NCI-H128 (cell line): ENCODE results near the gene FAP.

Source experiments
- DNase-seq: peaks from one replicate; lab custom pipeline; 2025; ENCODE audit not compliant: unreplicated experiment; lab: John Stamatoyannopoulos, UW

Gene FAP, protein sequence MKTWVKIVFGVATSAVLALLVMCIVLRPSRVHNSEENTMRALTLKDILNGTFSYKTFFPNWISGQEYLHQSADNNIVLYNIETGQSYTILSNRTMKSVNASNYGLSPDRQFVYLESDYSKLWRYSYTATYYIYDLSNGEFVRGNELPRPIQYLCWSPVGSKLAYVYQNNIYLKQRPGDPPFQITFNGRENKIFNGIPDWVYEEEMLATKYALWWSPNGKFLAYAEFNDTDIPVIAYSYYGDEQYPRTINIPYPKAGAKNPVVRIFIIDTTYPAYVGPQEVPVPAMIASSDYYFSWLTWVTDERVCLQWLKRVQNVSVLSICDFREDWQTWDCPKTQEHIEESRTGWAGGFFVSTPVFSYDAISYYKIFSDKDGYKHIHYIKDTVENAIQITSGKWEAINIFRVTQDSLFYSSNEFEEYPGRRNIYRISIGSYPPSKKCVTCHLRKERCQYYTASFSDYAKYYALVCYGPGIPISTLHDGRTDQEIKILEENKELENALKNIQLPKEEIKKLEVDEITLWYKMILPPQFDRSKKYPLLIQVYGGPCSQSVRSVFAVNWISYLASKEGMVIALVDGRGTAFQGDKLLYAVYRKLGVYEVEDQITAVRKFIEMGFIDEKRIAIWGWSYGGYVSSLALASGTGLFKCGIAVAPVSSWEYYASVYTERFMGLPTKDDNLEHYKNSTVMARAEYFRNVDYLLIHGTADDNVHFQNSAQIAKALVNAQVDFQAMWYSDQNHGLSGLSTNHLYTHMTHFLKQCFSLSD

DNA sequence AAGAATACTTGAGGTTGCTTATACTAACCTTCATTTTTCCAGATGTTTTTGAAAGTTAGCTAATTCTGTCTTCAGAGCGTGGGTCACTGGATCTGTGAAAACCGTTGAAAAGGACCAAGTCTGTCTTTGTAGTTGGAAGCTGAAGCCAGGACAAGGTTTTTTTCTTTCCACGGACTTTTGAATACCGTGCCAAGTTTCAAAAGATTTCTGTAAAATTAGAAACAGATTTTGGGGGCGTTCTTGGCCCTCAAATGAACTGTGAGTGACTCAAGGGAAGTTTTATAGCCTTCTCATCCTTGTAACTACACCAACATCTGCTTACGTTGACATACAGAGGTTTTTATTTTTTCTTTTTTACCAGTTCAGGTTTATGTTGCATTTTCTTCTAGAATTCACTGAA, at the start of gene FAP:
Gene FAP, minus strand, starts transcription at position 152 of the 400 bp plus-strand sequence. Its CDS starts 118 bp downstream, at position 34.
- no peak for DNase-seq

DNA sequence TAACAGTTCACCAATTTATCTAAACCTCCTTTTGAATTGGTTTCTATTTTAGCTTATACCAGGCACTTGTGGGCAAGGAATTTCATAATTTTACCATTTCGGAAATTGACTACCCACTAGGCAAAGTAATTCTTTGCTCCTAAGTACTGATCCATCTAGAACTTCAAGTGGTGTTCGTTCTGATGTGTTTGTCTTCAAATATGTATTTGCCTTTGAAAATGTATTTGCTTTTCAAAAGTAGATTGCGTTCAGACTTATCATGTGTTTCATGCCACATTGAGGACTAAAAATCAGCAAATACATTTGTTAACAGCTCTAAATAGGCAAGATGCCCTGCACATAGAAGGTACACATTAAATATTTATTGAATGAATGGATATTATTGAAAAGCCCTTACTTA, 48.5 kb upstream of the FAP start:
- DNase-seq, result no peak

DNA sequence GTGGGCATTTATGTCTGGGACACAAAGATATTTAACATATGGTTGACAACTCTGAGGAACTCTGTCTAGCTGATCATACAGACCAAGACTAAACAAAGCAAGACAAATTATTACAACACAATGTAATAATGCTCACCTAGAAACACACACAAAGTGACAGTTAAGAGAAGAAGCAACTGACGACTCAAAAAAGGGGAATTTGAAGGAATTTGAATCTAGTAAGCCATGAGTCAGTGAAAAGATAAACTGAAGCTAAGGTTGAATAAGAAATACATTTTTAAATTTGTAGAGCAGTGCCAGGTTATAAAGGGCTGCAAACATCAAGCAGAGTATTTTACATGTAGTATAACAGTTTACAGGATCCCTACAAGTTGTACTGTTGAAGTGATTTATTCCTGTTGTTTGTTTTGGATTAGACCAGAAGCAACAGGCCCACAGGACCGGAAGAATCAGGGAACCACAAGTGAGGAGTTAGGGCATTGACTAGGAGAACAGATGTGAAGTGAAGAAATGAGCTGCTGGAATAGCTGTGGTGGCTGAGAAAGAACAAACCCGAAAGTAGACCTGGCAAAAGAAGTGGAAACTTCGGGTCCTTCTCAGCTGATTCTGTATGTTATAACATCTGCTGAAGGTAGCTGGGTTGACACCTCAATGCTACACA, 39.6 kb upstream of the FAP start:
- no peak for DNase-seq

DNA sequence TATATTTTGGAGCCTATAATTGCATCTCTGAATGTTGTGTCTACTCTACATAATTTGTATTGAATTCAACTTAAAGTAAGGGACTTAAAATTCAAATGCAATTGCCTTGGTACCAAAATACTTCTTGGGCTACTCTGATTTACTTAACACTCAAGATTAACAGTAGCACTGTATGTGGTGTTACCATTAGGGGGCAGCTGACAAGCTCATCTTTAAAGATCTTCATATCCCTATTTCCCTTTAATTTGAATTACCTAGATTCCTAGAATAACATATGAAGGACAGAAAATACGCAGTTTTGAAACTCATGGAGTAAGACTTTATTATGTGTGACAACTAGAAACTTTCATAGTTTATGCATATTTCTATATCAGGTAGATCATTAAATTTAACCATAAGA, 37.4 kb upstream of the FAP start:
- no peak for DNase-seq

DNA sequence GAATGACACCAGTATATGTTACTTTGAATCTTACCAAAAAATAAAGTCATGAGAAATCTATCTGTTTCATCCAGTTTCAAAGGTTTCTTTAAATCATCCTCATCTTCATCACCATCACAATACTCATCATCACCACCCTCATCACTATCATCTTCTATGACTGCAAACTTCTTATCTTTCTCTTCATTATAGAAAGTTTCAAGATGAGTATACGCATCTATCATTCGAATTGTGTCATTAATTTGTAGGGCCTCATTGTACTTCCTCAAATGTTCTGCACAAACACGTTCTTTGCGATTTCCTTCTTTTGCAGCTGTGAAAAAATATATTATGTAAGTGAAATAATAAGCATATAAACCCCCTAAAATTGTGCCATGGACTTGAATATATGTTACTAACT, 34.1 kb upstream of the FAP start:
- no peak for DNase-seq

DNA sequence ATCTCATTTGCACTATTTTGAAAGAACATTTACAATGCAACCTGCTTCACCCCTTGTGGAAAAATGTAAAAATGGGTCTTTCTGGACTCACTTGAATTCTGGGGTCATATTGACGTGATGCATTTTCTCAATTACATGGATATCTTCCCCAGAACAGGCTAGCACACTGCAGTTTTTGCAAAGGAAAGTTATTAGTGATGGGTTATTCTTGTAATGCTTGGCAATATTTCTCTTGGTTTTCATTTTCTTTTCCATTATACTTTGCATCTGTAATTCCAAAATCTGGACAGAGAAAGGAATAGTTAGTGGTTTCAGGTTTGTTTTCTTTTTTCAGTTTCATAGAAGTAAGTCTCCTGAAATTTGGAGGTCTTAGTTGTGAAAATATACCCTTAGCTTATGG, 24.8 kb upstream of the FAP start:
- no peak for DNase-seq

DNA sequence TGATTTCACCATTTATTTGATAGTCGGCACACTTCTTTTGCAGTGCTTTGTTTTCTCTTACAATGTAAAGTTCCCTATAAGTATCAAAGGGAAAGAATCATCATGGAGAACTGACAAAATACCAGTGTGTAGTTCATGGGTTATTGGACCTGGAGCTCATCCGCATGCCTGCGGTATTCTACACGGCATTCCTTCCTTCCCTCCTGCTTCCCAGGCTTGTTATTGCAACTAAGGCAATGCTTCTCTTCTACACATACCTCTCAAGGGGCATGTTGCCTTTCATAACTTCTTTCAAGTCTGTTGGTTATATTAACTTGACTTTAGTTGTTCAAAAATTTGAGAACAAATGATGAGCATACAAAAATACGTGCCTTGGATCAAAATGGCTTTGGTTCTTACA, 24.3 kb upstream of the FAP start:
- no peak for DNase-seq

DNA sequence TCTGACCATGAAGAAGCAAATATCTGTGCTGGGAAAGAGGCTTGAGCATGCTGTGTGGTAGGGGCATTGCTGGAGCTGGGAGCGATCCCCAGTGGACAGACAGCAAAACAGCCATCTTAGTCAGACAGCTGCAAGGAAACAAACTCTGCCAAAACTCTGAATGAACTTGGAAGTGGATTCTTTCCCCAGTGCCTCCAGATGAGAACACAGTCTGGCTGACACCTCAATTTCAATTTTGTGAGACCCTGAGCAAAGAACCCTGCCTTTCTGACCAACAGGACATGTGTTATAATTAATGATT, 23.2 kb upstream of the FAP start:
- DNase-seq, result no peak

DNA sequence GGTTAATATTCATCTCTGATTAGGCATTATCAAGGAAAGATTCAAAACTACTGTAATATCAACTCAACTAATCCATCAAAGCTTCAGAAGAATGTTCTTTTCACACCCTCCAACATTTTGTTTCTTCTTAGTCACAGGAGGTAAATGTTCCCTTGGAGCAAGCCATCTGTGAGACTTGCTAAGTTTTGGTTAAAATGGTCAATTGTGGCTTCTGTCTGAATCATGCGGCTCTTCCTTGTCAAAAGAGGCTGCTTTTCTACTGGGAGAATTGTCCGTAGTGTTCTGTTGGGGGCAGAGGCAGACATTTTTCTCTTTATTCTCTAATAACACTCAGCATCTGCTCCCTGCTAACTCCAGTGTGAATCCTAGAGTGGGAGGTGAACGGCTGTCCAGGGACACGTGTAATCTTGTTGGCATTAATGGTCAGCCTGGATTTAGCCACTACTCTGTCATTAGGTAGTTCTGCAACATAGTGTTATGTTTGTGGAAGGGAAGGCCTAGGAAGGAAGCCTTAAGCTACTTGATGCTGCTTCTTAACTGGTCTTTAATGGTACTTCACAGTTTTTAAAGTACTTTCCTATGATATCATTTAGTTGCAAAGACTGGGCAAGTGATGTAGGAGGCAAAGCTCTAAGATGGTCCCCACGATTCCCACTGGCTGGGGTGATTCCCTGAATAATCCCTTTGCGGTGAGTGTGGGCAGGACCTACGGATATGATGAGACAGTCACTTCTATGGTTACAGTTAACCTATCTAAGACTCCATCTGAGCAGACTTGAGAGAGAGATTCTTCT, 22.6 kb upstream of the FAP start:
- DNase-seq, result no peak

DNA sequence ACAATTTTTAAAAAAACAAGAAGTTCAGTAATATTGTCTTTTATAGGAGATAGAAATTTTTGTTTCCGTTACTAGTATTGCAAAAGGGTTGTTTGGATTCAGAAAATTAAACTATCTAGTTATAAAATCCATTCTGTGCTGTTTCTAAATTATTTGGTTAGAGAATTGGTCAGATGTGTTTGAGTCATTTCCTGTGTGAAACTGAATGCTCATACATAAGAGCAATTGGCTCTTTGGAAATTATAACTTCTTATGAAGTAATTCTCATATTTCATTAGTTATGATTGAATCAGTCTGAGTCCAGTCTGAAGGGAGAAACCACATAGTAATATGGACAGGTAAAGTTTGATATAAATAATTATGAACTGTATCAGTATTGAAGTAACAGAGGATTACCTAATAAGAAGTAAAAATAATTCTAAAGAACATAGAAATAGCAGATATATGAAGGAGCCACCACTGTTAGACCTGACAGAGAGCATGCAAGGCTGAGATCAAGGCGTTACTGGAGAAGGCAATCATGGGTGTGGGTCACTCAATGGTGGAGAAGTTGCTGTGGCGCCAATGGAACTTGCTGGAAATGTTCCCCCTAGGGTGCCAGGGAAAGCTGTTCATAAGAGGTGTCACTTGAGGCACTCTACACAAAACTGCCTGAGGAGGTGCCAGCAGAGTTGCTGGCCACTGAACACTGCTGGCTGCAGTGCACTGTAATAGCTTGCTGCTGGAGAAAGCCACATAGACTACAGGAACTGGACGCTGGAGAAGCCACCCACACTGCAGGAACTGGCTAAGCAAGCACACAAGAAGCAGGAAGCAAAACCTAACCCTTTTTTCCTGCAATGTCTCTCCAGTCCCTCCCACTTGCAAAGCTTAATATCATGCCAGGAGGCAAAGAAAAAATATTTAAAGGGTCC, 18.0 kb upstream of the FAP start:
- no peak for DNase-seq

DNA sequence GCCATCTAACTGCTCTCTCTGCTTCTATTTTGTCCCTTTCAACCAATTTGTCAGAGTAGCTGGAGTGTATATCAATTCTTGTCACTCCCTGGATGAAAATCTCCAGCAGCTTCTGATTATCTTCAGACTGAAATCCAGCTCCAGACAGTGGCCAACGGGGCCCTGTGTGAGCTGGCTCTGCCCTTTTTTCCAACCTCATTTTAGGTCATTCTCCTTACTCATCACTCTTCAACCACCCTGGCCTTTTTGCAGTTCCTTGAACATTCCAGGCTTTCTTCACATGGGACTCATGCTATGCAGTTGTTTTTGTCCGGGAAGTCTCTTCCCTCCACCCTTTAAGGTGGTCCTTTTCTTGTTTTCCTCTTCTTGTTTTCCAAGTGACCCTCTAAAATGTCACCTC, 15.4 kb upstream of the FAP start:
- no peak for DNase-seq

DNA sequence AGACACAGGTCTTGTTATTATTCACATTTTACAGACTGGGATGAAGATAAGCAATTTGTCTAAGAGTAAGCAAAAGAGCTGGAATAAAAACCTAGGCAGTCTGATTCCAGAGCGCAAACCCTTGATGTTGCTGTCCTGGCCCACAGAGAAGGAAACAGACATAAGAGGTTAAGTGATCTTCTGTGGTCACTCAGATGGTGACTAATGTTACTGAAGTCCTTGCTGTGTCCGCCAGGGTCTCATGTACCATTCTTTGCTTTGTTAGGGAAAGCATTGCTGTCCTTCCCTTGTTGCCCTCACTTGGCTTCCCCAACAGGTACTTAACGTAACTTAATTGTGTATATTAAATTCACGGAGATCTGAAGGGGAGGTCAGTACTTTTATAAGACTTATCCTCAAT, 14.9 kb upstream of the FAP start:
- DNase-seq, result no peak

DNA sequence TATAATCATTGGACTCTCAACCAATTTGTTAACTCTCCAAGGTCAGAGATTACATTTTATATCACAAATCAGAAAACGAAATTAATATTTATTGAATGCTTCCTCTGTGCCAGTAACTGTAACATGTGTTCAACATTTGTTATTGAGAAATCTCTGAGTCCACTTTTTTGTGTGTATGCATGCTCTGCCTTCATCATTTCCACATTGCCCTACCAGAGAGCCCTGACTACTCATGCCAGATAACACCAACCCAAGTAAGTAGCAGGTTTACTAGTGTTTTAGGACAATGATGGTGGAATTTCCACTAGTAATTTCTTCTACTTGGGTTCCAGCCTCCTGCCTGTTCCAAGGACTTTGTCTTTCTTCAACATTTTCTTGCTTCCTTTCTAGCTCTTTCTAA, 14.2 kb upstream of the FAP start:
- DNase-seq, result no peak

DNA sequence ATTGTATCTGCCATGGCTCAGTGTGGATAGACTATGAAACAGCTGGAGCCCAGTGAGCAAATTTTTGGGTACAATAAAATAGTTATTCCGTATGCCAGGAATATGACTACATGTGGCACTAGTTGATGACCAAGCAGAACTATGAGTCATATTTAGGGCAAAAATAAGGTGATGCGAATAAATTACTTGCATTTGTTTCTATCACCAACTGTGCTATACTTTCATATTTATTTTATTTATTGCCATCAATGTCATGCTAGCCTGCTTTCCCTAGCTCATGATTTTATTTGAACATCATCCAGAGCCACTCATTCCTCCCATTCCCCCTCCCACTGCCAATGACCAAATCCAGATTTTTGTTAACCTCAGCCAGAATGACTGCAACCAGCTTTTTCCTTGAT, 13.3 kb upstream of the FAP start:
- DNase-seq, result no peak

DNA sequence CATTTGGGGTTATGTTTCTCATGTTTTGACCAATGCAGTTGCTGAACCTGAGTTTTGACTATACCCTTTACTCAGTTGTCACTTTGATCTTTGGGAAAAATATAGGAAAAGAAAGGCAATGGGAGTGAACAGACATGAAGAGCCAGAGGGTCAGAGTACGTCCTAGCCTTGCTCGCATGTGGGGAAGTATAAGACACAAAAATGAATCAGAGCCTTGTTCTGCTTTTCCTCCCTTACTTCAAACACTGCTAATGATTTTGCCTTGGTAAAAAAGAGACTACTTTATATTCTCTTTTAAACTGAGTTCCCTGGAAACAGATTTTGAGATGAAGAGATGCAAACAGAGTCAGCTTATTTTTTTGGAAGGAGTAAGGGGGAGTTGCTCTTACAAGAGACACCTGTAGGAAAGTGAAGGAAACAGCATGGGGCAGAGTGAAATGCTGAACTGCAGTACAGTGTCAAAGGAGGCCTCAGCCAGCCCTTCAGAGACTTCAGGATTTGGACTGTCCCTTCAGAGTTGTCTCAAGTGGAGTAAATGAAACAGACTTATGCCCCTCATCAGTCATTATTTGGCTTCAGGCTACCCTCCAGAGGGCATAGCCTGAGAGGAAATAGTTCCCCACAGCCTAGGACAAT, 11.1 kb upstream of the FAP start:
- DNase-seq, result no peak

DNA sequence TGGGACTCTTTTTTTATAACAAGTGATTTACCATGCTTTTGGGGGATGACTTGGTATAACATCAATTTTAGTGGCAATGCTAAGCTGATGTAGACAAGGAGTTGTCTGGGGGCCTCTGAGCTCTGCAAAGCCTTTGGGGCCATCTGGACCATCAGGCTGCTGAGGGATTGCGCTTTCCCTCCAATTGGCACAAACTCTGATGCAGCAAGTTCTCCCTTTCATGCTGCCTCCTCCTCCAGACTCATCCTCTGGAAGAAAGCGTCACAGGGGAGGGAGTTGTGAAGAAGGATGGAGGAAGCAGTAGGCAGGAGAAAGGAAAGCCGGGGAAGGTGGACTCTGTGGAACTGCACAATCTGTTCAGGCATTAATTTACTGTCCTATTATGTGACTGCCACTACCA, 10.2 kb upstream of the FAP start:
- no peak for DNase-seq

DNA sequence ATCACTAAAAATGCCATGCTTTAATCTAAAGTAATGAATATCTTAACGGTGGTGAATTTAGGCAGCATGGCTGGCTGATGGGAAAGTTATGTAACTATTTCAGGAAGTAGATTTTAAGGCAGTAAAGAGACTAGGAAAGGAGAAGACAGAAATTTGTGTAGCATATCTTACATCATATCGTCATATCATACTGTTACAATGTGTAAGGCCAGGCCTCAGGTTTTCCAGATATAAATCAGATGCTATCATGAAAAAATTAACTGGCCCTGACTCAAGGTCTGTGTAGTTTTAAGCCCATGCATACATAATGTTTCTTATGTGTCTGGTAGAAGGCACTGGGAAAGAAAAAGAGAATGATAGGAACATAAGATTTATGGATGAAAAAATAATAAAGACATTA, 8.9 kb upstream of the FAP start:
- no peak for DNase-seq

DNA sequence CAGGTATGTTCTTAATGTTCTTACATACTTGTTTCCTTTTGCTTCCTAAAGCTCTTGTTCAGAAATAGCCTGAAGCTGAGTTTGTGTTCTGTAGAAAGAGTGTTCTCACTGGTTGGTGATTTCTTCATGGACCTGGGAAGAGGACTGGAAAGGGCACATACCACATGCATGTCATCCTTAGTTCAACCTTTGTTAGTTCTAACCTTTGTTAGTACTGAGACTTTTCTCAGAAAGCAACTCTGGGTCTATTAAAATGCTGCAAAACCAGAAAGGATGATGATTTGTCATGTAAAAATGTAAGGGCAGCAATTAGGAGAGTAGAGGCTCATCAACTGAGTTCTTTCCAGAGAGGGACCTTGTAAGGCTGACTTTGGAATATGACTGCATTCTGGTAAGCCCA, 2.5 kb upstream of the FAP start:
- DNase-seq, result no peak

DNA sequence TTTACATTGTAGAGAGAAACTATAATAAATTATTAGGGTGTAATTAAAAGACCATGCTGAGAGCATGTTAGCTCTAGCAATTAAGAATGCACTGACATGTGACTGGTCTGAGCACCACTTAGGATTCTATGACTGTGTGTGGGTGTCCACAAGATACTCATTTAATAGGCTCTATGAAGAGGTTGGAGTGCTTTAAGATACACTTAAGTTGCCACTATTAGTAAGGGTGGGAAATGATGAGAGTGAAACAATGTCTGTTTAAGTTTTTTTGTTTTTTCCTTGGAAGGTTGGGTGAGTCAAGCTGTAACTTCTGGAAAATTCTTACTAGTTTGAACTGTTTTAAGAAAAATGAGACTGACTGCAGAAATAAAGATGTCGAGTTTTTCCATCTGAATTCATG, 1.8 kb upstream of the FAP start:
- DNase-seq, result no peak

DNA sequence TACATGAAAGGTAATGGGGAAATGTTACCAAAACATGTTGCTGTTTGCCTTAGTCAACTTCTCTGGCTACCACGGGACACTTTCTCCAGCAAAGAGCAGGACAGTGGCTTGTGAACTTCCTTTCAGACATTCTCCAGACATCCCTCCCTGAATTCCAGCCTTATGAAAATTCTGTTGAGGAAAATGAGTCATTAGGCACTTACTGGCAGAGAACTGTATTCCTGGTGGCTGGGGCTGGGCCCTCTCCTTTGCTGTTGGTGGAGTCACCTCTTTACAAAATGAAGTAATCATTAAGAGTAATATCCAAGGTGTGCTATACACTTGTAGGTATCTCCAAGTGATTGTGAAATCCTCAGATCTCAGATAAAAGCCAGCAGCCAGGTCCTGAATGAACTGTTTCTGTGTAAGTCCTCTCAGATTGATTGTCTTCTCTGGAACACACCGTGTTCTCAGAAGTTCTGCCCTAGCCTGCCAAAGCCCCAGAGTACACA, 1.3 kb upstream of the FAP start:
- no peak for DNase-seq
